ENCODE data around the gene ASB3. TPM values are rescaled to one million over a fixed set of nuclear protein-coding genes. Genes with fewer than 3 reads are reported as not detected.

The ASB3 gene
- total RNA-seq, 1 donor from 2014 or later = 80.7 TPM

Other genes with a start within 250 kb of the ASB3 start
- gene CHAC2, start 19.1 kb downstream of the ASB3 start, total RNA-seq = 6.5 TPM
- gene ERLEC1, start 91 bp upstream of the ASB3 start, total RNA-seq = 54.2 TPM
- 18.3 TPM for gene GPR75, start 73.0 kb upstream of the ASB3 start, total RNA-seq
- gene PSME4, start 184.0 kb upstream of the ASB3 start, total RNA-seq = 31.8 TPM

Data from frontal cortex (tissue), 1 donor.